VCaP (cell line): Measurements from ENCODE around the gene TEX35.

Source experiments
- H3K27ac ChIP-seq: fragments of 450-650 bp; 2 replicates; pipeline ENCODE4 v1.5.1; 2017
- CTCF ChIP-seq: fragments of 450-650 bp; conservative IDR thresholded peaks from 2 replicates; pipeline ENCODE4 v1.5.1; 2017; ENCODE audit warnings: mild to moderate bottlenecking, moderate library complexity

The TEX35 gene

GRCh38 chr1:178495158-178495557 lies 17.8 kb upstream of the TEX35 start:
- TF ChIP-seq CTCF = no peak
- no peak overlapping the region for H3K27ac ChIP-seq

- no peak for TF ChIP-seq CTCF
Measured at GRCh38 chr1:178495741-178496409, 17.0 kb upstream of the TEX35 start.

GRCh38 chr1:178496410-178497135 lies 16.3 kb upstream of the TEX35 start, which contains the start of gene CLEC20A:
Gene CLEC20A (minus strand): TSS chr1:178496964. CDS start chr1:178496939, 25 bp downstream.
- no peak for TF ChIP-seq CTCF

More at GRCh38 chr1:178495741-178496409, 17.0 kb upstream of the TEX35 start:
- H3K27ac ChIP-seq = no peak overlapping the region

GRCh38 chr1:178497903-178498478 lies 14.9 kb upstream of the TEX35 start:
- no peak for TF ChIP-seq CTCF
- H3K27ac ChIP-seq = no peak overlapping the region

More at GRCh38 chr1:178496410-178497135, 16.3 kb upstream of the TEX35 start, which contains the start of gene CLEC20A:
- no peak within 1 kb of the TSS for H3K27ac ChIP-seq

GRCh38 chr1:178498896-178499675 lies 13.8 kb upstream of the TEX35 start:
- TF ChIP-seq CTCF = no peak
- H3K27ac ChIP-seq = no peak overlapping the region

GRCh38 chr1:178500091-178500770 lies 12.7 kb upstream of the TEX35 start:
- TF ChIP-seq CTCF = peak; percentile 42; the same call in 1 of the 2 replicates
- no peak overlapping the region for H3K27ac ChIP-seq
